Panc1 (cell line): ENCODE data around the gene DDB1. TPM values are rescaled to one million over a fixed set of nuclear protein-coding genes. Genes with fewer than 3 reads are reported as not detected.

ENCODE experiments used
- ATAC-seq: fragments of 200-7000 bp; cut with Tn5 transposase; 2 replicates; pipeline ENCODE4 v1.9.1; 2020; ENCODE audit warnings: mild to moderate bottlenecking, moderate library complexity
- BruUV-seq: library from RNA; stranded (reverse); fragments of 400-500 nt; replicated peaks from 2 replicates; lab custom pipeline; 2021; lab: Mats Ljungman, UMichigan
- CTCF ChIA-PET: fragments of 300-600 bp; sonication (Branson Sonifier 250); formaldehyde crosslinking; loops from one replicate; lab custom pipeline; 2022; ENCODE audit warnings: antibody characterized with exemption; lab: Charles Lee
- POLR2A ChIA-PET: fragments of 300-600 bp; sonication (Branson Sonifier 250); formaldehyde crosslinking; loops from one replicate; lab custom pipeline; 2022; ENCODE audit warnings: antibody characterized with exemption; lab: Charles Lee
- DNase-seq: peaks from one replicate; pipeline ENCODE4 v3.0.0-alpha.2; 2010; ENCODE audit warnings: low read depth, low spot score
- H3K27ac ChIP-seq: 2 replicates; pipeline ENCODE4 v1.5.1; 2011; ENCODE audit warnings: mild to moderate bottlenecking, low read length, inconsistent platforms
- H3K27me3 ChIP-seq: fragments of 200-500 bp; sonication (Bioruptor generic); 2 replicates; pipeline ENCODE4 v1.6.0; 2014; ENCODE audit warnings: low read length, inconsistent platforms; ENCODE audit not compliant: control insufficient read depth, insufficient read depth
- H3K36me3 ChIP-seq: fragments of 200-500 bp; sonication (Bioruptor generic); 2 replicates; pipeline ENCODE4 v1.5.1; 2014; ENCODE audit warnings: inconsistent platforms, mild to moderate bottlenecking, low read length, moderate library complexity; ENCODE audit not compliant: control insufficient read depth, insufficient read depth
- H3K4me1 ChIP-seq: 2 replicates; pipeline ENCODE4 v1.5.1; 2011; ENCODE audit warnings: inconsistent platforms, mild to moderate bottlenecking, low read length, moderate library complexity; ENCODE audit not compliant: control insufficient read depth, insufficient read depth
- H3K4me3 ChIP-seq, 2 experiments: 2 replicates each; pipeline ENCODE4 v1.5.1; 2011 to 2012; ENCODE audit warnings: low read depth in 2 of 2, low read length in 2 of 2, mild to moderate bottlenecking in 2 of 2, inconsistent platforms in 1 of 2, moderate library complexity in 1 of 2
- H3K9me3 ChIP-seq: fragments of 200-500 bp; sonication (Bioruptor generic); 2 replicates; pipeline ENCODE4 v1.5.1; 2014; ENCODE audit warnings: low read depth, mild to moderate bottlenecking, inconsistent platforms, low read length, moderate library complexity; ENCODE audit not compliant: control insufficient read depth, insufficient read depth
- POLR2AphosphoS5 ChIP-seq: IDR thresholded peaks from 2 replicates; pipeline ENCODE4 v1.6.1; 2012; ENCODE audit warnings: mild to moderate bottlenecking, low read depth, low read length, moderate library complexity
- SIN3A ChIP-seq: IDR thresholded peaks from 2 replicates; pipeline ENCODE4 v1.6.1; 2012; ENCODE audit warnings: low read depth, mild to moderate bottlenecking, low read length, moderate library complexity, borderline replicate concordance; ENCODE audit not compliant: insufficient read depth
- TCF7L2 ChIP-seq: IDR thresholded peaks from 2 replicates; pipeline ENCODE4 v1.6.1; 2011; ENCODE audit warnings: mild to moderate bottlenecking, low read depth, low read length, inconsistent platforms
- in situ Hi-C: cut with HindIII; loops from 2 replicates; pipeline ENCODE4 v1.10.0; 2016; ENCODE audit warnings: low sequenced_read_pairs, low pct_unique_long_range_greater_than_20kb
- intact Hi-C: fragments of 100-400 bp; cut with micrococcal nuclease; formaldehyde crosslinking; loops from one replicate; pipeline ENCODE4 v1.10.0; 2022; ENCODE audit not compliant: unreplicated experiment
- total RNA-seq: library from RNA; stranded (reverse); gene quantifications from one replicate; pipeline ENCODE4 v1.2.1, GENCODE V29; 2021; ENCODE audit not compliant: unreplicated experiment
- TF ChIP-seq, protein P1 (sequence below): fragments of 450-650 bp; IDR thresholded peaks from 2 replicates; pipeline ENCODE4 v1.5.1; 2017; ENCODE audit warnings: mild to moderate bottlenecking
- TF ChIP-seq, protein P2 (sequence below), 2 experiments: IDR thresholded peaks; 2 replicates each; pipeline ENCODE4 v1.6.1; 2011 to 2012; ENCODE audit warnings: low read depth in 2 of 2, control low read depth in 1 of 2, low read length in 1 of 2, mild to moderate bottlenecking in 1 of 2, moderate library complexity in 1 of 2; ENCODE audit not compliant: insufficient read depth in 1 of 2

DDB1 gene
- total RNA-seq, 1 experiment from 2014 or later: 217 TPM

DNA sequence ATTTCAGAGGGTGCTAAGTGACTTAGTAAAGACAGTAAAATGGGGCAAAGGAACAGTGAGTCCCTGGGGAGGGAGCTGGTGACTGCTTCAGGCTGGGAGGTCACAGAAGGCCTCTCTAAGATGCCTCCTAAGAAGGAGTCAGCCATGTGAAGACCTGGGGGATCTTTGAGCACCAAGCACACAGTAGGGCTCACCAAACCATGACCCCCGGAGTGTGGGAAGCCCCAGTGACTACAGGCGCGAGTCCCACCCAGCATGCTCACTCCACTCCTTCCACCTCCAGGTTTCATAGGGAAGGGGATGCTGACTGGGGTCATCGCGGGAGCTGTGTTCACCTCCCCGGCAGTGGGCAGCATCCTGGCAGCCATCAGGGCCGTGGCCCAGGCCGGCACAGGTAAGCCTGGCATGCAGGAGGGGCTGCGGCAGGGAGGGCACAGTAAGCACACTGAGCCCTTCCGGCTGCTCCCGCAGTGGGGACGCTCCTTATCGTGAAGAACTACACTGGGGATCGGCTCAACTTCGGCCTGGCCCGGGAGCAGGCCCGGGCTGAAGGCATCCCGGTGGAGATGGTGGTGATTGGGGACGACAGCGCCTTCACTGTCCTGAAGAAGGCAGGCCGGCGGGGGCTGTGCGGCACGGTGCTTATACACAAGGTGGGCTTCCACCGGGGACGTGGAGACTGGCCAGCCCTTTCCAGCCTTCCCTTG lies 6.0 kb upstream of the DDB1 start:
- no peaks in the 10 kb centered on the region for H3K27me3 ChIP-seq
- TF ChIP-seq, protein P1, sequence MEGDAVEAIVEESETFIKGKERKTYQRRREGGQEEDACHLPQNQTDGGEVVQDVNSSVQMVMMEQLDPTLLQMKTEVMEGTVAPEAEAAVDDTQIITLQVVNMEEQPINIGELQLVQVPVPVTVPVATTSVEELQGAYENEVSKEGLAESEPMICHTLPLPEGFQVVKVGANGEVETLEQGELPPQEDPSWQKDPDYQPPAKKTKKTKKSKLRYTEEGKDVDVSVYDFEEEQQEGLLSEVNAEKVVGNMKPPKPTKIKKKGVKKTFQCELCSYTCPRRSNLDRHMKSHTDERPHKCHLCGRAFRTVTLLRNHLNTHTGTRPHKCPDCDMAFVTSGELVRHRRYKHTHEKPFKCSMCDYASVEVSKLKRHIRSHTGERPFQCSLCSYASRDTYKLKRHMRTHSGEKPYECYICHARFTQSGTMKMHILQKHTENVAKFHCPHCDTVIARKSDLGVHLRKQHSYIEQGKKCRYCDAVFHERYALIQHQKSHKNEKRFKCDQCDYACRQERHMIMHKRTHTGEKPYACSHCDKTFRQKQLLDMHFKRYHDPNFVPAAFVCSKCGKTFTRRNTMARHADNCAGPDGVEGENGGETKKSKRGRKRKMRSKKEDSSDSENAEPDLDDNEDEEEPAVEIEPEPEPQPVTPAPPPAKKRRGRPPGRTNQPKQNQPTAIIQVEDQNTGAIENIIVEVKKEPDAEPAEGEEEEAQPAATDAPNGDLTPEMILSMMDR: no peak
- no peak for TF ChIP-seq SIN3A
- TF ChIP-seq POLR2AphosphoS5: no peak
- no peak for TF ChIP-seq TCF7L2
- TF ChIP-seq, protein P2, sequence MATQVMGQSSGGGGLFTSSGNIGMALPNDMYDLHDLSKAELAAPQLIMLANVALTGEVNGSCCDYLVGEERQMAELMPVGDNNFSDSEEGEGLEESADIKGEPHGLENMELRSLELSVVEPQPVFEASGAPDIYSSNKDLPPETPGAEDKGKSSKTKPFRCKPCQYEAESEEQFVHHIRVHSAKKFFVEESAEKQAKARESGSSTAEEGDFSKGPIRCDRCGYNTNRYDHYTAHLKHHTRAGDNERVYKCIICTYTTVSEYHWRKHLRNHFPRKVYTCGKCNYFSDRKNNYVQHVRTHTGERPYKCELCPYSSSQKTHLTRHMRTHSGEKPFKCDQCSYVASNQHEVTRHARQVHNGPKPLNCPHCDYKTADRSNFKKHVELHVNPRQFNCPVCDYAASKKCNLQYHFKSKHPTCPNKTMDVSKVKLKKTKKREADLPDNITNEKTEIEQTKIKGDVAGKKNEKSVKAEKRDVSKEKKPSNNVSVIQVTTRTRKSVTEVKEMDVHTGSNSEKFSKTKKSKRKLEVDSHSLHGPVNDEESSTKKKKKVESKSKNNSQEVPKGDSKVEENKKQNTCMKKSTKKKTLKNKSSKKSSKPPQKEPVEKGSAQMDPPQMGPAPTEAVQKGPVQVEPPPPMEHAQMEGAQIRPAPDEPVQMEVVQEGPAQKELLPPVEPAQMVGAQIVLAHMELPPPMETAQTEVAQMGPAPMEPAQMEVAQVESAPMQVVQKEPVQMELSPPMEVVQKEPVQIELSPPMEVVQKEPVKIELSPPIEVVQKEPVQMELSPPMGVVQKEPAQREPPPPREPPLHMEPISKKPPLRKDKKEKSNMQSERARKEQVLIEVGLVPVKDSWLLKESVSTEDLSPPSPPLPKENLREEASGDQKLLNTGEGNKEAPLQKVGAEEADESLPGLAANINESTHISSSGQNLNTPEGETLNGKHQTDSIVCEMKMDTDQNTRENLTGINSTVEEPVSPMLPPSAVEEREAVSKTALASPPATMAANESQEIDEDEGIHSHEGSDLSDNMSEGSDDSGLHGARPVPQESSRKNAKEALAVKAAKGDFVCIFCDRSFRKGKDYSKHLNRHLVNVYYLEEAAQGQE (IDR thresholded peaks at IDR 0.05; ENCODE audit: insufficient read depth in 1 of 2, low read depth in 2 of 2, low read length in 1 of 2): no peak
- ATAC-seq (no peak), DNase-seq (no peak)
- in situ Hi-C loops (no loop called here), intact Hi-C loops (no loop called here)
- peaks cover 12% of the 10 kb centered on the region for H3K4me1 ChIP-seq
- ChIA-PET POLR2A (interaction anchor here (0.5 kb wide), 1 partner anchor 20 kb away, joined by 4 read pairs; no protein-coding TSS in a partner anchor), CTCF (no interaction called here)
- BruUV-seq: no TSS peak
- H3K4me3 ChIP-seq: no peak overlapping the region
- H3K9me3 ChIP-seq: no peaks in the 10 kb centered on the region
- H3K27ac ChIP-seq: no peak overlapping the region
- no peaks in the 10 kb centered on the region for H3K36me3 ChIP-seq

DNA sequence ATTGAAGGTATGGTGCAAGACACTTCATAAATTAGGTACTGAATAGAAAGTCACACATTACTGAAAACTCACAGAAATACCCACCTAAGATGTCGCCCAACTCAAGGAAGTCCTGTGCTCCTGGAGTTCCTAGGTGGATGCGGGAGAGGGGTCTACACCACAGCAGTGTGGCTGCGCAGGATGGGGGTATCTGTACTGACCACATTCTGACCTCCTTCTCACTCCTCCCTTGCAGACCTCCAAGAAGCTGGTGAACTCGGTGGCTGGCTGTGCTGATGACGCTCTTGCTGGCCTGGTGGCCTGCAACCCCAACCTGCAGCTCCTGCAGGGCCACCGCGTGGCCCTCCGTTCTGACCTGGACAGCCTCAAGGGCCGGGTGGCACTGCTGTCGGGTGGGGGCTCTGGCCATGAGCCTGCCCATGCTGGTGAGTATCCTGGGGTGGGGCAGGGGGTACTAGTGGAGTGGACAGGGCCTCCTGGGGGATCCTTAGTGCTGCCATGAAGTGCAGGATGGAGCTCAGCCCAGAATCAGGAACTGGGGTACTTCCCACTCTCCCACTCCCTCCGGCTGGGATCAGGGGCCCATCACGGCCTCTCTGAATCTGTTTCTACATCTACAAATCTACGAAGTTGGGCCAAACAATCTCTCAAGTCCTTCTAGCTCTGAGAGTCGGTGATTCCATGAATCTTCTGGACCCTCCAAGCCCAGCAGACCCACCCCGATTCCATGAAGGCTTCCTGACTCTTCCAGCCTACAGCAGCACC lies 5.0 kb upstream of the DDB1 start:
- ATAC-seq (no peak), DNase-seq (no peak)
- Histone ChIP-seq H3K9me3 (no peaks in the 10 kb centered on the region), H3K27me3 (no peaks in the 10 kb centered on the region), H3K36me3 (no peaks in the 10 kb centered on the region; the same call in 1 of the 2 replicates), H3K27ac (no peak overlapping the region), H3K4me3 (no peak overlapping the region), H3K4me1 (peaks cover 17% of the 10 kb centered on the region)
- no peak for TF ChIP-seq SIN3A
- no peak for TF ChIP-seq POLR2AphosphoS5
- no peak for TF ChIP-seq TCF7L2
- TF ChIP-seq, protein P2 (IDR thresholded peaks at IDR 0.05; ENCODE audit: insufficient read depth in 1 of 2, low read depth in 2 of 2, low read length in 1 of 2): no peak
- TF ChIP-seq, protein P1: no peak
- BruUV-seq: no TSS peak
- CTCF ChIA-PET: interaction anchor here (2.6 kb wide), 1 partner anchor 47 kb away, joined by 50 read pairs; no protein-coding TSS in a partner anchor
- in situ Hi-C loops (no loop called here), intact Hi-C loops (no loop called here)
- POLR2A ChIA-PET: no interaction called here
